Astrocyte of the spinal cord (primary cell): ENCODE measurements around the gene LMBR1.
A peak's percentile ranks its signal among the peaks of the same experiment; 100 is the strongest.
"Not testable (repeated sequence)": the region's sequence is repeated elsewhere in the genome, so short reads cannot be mapped to it uniquely, and the experiment has no call there.

ENCODE experiments used
- DNase-seq: peaks from one replicate; pipeline ENCODE4 v3.0.0; 2011; ENCODE audit warnings: low read depth, low spot score
- H3K4me3 ChIP-seq: 2 replicates; pipeline ENCODE4 v1.5.1; 2011; ENCODE audit warnings: low read depth, mild to moderate bottlenecking, low read length, moderate library complexity
- in situ Hi-C: cut with HindIII; loops from 2 replicates; pipeline ENCODE4 v1.10.0; 2017; ENCODE audit warnings: low sequenced_read_pairs
- TF ChIP-seq, protein P1 (sequence below): IDR thresholded peaks from 2 replicates; pipeline ENCODE4 v1.5.1; 2012; ENCODE audit warnings: low read depth, mild to moderate bottlenecking, low read length, inconsistent platforms

LMBR1 gene

DNA sequence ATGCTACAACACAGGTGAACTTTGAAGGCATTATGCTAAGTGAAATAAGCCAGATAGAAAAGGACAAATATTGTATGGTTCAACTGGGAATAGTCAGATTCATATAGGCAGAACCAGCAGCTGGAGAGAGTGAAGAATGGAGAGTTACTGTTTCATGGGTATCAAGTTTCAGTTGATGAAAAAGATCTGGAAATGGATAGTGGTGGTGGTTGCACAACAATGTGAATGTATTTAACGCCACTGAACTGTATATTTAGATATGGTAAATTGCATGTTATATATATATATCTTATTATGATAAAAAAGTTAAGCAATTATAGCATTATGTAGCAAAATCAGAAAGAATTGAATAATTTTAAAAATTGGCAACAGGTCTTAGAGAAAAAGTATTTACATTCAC is 3.9 kb downstream of the LMBR1 start:
- in situ Hi-C loops: no loop called here
- no peak overlapping the region for H3K4me3 ChIP-seq
- TF ChIP-seq, protein P1, sequence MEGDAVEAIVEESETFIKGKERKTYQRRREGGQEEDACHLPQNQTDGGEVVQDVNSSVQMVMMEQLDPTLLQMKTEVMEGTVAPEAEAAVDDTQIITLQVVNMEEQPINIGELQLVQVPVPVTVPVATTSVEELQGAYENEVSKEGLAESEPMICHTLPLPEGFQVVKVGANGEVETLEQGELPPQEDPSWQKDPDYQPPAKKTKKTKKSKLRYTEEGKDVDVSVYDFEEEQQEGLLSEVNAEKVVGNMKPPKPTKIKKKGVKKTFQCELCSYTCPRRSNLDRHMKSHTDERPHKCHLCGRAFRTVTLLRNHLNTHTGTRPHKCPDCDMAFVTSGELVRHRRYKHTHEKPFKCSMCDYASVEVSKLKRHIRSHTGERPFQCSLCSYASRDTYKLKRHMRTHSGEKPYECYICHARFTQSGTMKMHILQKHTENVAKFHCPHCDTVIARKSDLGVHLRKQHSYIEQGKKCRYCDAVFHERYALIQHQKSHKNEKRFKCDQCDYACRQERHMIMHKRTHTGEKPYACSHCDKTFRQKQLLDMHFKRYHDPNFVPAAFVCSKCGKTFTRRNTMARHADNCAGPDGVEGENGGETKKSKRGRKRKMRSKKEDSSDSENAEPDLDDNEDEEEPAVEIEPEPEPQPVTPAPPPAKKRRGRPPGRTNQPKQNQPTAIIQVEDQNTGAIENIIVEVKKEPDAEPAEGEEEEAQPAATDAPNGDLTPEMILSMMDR: no peak
- DNase-seq: peak; percentile 20

DNA sequence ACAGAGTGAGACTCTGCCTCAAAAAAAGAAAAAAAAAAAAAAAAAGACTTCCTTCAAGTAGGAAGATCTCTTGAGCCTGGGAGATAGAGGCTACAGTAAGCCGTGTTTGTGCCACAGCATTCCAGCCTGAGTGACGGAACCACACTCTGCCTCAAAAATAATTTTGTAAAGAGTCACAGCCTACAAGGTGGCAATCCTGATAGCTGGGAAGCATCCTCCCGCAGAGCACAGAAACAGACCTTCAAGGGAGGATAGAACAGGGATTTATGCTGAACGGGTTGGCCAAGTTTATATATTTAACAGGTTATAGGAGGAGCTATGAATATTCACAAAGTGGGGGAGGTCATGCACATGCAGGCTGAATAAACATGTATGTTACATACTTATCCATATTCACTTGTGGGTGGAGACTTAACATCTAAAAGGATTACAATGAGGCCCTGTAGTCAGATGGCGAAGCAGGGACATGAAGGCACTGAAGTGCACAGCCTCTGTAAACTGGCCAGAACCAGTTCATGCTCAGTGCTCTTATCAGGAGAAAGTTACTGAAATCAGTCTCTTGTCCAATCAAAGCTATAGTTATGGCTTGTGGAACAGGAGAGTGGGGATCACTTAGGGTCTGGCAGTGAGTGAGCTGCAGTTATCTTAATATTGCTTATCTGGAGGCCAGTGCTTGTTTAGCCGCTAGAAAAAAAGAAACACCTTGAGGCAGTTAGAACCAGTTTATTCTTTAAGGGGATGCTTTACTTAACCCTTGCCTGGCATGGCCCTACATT is 6.8 kb downstream of the LMBR1 start:
- DNase-seq: no peak
- in situ Hi-C loops: no loop called here
- TF ChIP-seq, protein P1: no peak
- no peak overlapping the region for H3K4me3 ChIP-seq

DNA sequence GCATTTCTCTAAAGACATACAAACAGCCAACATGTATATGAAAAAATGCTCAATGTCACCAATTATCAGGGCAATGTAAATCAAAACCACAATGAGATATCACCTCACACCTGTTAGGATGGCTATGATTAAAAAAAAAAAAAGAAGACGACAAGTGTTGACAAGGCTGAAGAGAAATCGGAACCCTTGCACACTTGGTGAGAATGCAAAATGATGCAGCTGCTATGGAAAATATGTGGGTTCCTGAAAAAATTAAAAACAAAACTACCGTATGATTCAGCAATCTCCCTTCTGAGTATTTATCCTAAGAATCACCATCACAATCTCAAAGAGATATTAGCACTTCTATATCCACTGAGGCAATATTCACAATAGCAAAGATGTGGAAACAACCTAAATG is 11.3 kb downstream of the LMBR1 start:
- no peak overlapping the region for H3K4me3 ChIP-seq
- in situ Hi-C loops: no loop called here
- TF ChIP-seq, protein P1: no peak
- DNase-seq: no peak

DNA sequence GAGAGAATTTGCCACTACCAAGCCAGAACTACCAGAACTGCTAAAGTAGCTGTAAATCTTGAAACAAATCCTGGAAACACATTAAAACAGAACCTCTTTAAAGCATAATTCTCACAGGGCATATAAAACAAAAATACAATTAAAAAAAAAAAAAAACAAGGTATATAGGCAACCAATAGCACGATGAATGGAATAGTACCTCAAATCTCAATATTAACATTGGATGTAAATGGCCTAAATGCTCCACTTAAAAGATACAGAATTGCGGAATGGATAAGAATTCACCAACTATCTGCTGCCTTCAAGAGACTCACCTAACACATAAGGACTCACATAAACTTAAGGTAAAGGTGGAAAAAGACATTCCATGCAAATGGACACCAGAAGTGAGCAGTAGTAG is 17.2 kb downstream of the LMBR1 start:
- in situ Hi-C loops: no loop called here
- no peak overlapping the region for H3K4me3 ChIP-seq
- DNase-seq: no peak
- TF ChIP-seq, protein P1: no peak

DNA sequence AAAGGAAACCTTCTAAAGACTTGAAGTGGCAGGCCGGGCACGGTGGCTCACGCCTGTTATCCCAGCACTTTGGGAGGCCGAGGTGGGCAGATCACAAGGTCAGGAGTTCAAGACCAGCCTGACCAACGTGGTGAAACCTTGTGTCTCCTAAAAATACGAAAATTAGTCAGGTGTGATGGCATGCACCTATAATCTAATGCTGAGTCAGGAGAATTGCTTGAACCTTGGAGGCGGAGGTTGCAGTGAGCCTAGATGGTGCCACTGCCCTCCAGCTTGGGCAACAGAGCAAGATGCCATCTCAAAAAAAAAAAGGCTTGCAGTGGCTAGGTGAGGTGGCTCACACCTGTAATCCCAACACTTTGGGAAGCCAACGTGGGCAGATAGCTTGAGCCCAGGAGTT is 24.6 kb downstream of the LMBR1 start:
- H3K4me3 ChIP-seq, DNase-seq, in situ Hi-C loops: not testable (repeated sequence)

DNA sequence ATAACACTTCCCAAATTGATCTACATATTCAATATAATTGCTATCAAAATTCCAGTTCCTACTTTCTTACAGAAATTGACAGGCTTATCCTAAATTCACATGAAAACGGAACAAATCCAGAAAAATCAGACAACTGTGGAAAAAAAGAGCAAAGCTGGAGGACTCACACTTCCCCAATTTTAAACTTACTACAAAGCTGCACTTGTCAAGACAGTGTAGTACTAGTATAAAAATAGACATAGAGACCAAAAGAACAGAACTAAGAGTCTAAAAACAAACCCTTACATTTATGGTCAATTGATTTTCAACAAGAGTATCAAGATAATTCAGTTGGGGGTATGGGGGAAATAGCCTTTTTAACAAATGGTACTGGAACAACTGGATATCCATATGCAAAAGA is 27.5 kb downstream of the LMBR1 start:
- TF ChIP-seq, protein P1: no peak
- H3K4me3 ChIP-seq: no peak overlapping the region
- DNase-seq: no peak
- in situ Hi-C loops: no loop called here

DNA sequence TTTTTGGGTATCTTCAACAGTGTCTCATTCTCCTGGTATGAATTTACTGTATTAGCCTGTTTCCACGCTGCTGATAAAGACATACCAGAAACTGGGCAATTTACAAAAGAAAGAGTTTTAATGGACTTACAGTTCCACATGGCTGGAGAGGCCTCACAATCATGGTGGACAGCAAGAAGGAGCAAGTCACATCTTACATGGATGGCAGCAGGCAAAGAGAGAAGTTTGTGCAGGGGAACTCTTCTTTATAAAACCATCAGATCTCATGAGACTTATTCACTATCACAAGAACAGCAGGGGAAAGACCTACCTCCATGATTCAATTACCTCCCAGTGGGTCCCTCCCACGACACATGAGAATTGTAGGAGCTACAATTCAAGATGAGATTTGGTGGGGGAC is 31.0 kb downstream of the LMBR1 start:
- in situ Hi-C loops, DNase-seq, H3K4me3 ChIP-seq: not testable (repeated sequence)

DNA sequence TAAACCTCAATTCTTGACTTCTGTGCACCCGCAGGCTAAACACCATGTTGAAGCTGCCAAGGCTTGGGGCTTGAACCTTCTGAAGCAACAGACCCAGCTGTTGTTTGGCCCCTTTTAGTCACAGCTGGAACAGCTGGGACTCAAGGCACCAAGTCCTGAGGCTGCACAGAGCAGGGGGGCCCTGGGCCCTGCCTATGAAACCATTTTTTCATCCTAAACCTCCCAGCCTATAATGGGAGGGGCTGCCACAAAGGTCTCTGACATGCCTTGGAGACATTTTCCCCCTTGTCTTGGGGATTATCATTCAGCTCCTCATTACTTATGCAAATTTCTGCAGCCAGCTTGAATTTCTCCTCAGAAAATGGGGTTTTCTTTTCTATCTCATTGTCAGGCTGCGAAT is 31.8 kb downstream of the LMBR1 start:
- TF ChIP-seq, protein P1: no peak
- DNase-seq: no peak
- in situ Hi-C loops: no loop called here
- H3K4me3 ChIP-seq: no peak overlapping the region

DNA sequence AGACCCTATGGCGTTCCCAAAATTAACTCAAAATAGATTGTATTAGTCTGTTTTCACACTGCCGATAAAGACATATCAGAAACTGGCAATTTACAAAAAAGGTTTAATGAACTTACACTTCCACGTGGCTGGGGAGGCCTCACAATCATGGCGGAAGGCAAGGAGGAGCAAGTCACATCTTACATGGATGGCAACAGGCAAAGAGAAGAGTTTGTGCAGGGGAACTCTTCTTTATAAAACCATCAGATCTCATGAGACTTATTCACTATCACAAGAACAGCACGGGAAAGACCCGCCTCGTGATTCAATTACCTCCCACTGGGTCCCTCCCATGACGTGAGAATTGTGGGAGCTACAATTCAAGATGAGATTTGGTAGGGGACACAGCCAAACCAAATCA is 32.9 kb downstream of the LMBR1 start:
- in situ Hi-C loops, H3K4me3 ChIP-seq, DNase-seq: not testable (repeated sequence)
